OCI-LY7 (cell line): ENCODE measurements around the gene FAM227A.

Experiments
- EZH2phosphoT487 ChIP-seq: fragments of 200-600 bp; sonication (generic); IDR thresholded peaks from 2 replicates; pipeline ENCODE4 v1.6.1; 2018; ENCODE audit warnings: low read depth, borderline replicate concordance, mild to moderate bottlenecking, mixed run types, antibody characterized with exemption, low read length, moderate library complexity, mixed read lengths
- TF ChIP-seq, protein P1 (sequence below): fragments of 200-600 bp; sonication (generic); conservative IDR thresholded peaks from 2 replicates; pipeline ENCODE4 v1.5.1; 2014; ENCODE audit warnings: mild to moderate bottlenecking, antibody characterized with exemption, low read length, moderate library complexity, mixed read lengths

DNA sequence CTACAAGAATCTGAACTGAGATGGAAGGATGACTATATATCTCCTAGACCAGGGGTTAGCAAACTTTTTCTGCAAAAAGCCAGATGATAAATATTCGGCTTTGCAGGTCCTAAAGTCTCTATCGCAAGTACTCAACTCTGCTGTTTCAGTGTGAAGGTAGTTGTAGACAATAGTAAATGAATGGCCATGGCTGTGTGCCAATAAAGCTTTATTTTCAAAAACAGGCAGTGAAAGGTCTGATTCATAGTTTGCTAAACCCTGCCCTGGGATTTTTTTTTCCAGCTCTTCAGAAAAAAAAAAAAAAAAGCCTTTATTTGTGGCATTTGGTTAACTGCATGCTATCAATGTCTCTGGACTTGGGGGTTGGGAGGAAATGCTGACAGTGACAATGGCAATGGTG, 37.5 kb downstream of the FAM227A start:
- TF ChIP-seq, protein P1, sequence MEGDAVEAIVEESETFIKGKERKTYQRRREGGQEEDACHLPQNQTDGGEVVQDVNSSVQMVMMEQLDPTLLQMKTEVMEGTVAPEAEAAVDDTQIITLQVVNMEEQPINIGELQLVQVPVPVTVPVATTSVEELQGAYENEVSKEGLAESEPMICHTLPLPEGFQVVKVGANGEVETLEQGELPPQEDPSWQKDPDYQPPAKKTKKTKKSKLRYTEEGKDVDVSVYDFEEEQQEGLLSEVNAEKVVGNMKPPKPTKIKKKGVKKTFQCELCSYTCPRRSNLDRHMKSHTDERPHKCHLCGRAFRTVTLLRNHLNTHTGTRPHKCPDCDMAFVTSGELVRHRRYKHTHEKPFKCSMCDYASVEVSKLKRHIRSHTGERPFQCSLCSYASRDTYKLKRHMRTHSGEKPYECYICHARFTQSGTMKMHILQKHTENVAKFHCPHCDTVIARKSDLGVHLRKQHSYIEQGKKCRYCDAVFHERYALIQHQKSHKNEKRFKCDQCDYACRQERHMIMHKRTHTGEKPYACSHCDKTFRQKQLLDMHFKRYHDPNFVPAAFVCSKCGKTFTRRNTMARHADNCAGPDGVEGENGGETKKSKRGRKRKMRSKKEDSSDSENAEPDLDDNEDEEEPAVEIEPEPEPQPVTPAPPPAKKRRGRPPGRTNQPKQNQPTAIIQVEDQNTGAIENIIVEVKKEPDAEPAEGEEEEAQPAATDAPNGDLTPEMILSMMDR = no peak
- no peak for TF ChIP-seq EZH2phosphoT487
